Astrocyte of the cerebellum (primary cell): Measurements from ENCODE around the gene SLIT3.

ENCODE experiments used
- DNase-seq: peaks from one replicate; pipeline ENCODE4 v3.0.0-alpha.2; 2011; ENCODE audit warnings: low read depth
- H3K4me3 ChIP-seq: 2 replicates; pipeline ENCODE4 v1.5.1; 2011; ENCODE audit warnings: mild to moderate bottlenecking, low read depth, low read length, moderate library complexity
- CTCF ChIP-seq: IDR thresholded peaks from 2 replicates; pipeline ENCODE4 v1.5.1; 2012; ENCODE audit warnings: low read length, low read depth, moderate library complexity, mild to moderate bottlenecking; ENCODE audit errors: missing control alignments
- in situ Hi-C: cut with HindIII; loops from 2 replicates; pipeline ENCODE4 v1.10.0; 2017; ENCODE audit warnings: low sequenced_read_pairs

The SLIT3 gene

GRCh38 chr5:169151051-169151805 lies 149.7 kb downstream of the SLIT3 start:
- no peak for TF ChIP-seq CTCF
- no peak overlapping the region for H3K4me3 ChIP-seq
- in situ Hi-C loops, result no loop called here
- no peak for DNase-seq

- no peak for TF ChIP-seq CTCF
- no peak overlapping the region for H3K4me3 ChIP-seq
- DNase-seq, result no peak
- in situ Hi-C loops, result no loop called here
Observed at GRCh38 chr5:169150108-169150507, 150.8 kb downstream of the SLIT3 start.

- TF ChIP-seq CTCF, result peak; percentile 50
- DNase-seq, result no peak
- in situ Hi-C loops, result no loop called here
- no peak overlapping the region for H3K4me3 ChIP-seq
Observed at GRCh38 chr5:169149317-169149716, 151.6 kb downstream of the SLIT3 start.

GRCh38 chr5:169148138-169148740 lies 152.7 kb downstream of the SLIT3 start:
- H3K4me3 ChIP-seq, result no peak overlapping the region
- in situ Hi-C loops, result no loop called here
- no peak for TF ChIP-seq CTCF
- no peak for DNase-seq

- no peak for TF ChIP-seq CTCF
- in situ Hi-C loops, result no loop called here
- no peak for DNase-seq
- no peak overlapping the region for H3K4me3 ChIP-seq
Observed at GRCh38 chr5:169147534-169147933, 153.4 kb downstream of the SLIT3 start.

- no peak overlapping the region for H3K4me3 ChIP-seq
- in situ Hi-C loops, result no loop called here
- DNase-seq, result no peak
- TF ChIP-seq CTCF, result no peak
Observed at GRCh38 chr5:169146158-169146557, 154.8 kb downstream of the SLIT3 start.
